Measurements from ENCODE around the gene ATE1. TPM values are rescaled to one million over a fixed set of nuclear protein-coding genes. Genes with fewer than 3 reads are reported as not detected.

ATE1 gene
- total RNA-seq, 1 donor from 2014 or later: 24.2 TPM

GRCh38 chr10:121886181-121886580 is 41.6 kb downstream of the ATE1 start:
- Mint-ChIP-seq H3K4me3 (ENCODE audit: unreplicated experiment) (no peak overlapping the region), H3K27ac (ENCODE audit: unreplicated experiment) (no peak overlapping the region), H3K27me3 (ENCODE audit: low read depth) (no peaks in the 10 kb centered on the region), H3K9me3 (ENCODE audit: low read depth) (no peaks in the 10 kb centered on the region), H3K4me1 (ENCODE audit: low read depth) (peaks cover 4% of the 10 kb centered on the region), H3K36me3 (ENCODE audit: low read depth) (peaks cover 4% of the 10 kb centered on the region)
- no peak for DNase-seq (ENCODE audit: low spot score)
- TF ChIP-seq, protein P1, sequence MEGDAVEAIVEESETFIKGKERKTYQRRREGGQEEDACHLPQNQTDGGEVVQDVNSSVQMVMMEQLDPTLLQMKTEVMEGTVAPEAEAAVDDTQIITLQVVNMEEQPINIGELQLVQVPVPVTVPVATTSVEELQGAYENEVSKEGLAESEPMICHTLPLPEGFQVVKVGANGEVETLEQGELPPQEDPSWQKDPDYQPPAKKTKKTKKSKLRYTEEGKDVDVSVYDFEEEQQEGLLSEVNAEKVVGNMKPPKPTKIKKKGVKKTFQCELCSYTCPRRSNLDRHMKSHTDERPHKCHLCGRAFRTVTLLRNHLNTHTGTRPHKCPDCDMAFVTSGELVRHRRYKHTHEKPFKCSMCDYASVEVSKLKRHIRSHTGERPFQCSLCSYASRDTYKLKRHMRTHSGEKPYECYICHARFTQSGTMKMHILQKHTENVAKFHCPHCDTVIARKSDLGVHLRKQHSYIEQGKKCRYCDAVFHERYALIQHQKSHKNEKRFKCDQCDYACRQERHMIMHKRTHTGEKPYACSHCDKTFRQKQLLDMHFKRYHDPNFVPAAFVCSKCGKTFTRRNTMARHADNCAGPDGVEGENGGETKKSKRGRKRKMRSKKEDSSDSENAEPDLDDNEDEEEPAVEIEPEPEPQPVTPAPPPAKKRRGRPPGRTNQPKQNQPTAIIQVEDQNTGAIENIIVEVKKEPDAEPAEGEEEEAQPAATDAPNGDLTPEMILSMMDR (IDR thresholded peaks at IDR 0.05): no peak

DNA sequence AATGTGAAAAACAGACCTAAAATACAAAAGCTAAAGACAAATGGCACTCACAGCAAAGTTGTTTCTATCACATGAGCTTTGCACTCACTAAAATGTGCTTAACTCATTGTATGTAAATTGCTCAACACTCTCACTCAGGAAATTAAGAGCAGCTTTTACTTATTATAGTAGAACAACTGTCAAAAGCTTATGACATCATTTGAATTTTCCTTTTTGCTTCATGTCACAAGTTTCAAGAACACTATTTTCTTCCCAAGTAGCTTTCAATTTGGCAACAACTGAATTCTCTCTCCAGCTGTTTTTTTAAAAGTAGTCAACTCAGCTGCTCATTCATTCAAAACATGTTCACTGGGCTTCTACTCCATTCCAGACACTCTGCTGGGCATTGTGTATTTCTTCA is 46.9 kb downstream of the ATE1 start:
- H3K4me1 Mint-ChIP-seq (ENCODE audit: low read depth): peaks cover 4% of the 10 kb centered on the region
- peaks cover 6% of the 10 kb centered on the region for H3K36me3 Mint-ChIP-seq (ENCODE audit: low read depth)
- no peak overlapping the region for H3K4me3 Mint-ChIP-seq (ENCODE audit: unreplicated experiment)
- H3K9me3 Mint-ChIP-seq (ENCODE audit: low read depth): no peaks in the 10 kb centered on the region
- H3K27me3 Mint-ChIP-seq (ENCODE audit: low read depth): no peaks in the 10 kb centered on the region
- DNase-seq (ENCODE audit: low spot score): no peak
- no peak overlapping the region for H3K27ac Mint-ChIP-seq (ENCODE audit: unreplicated experiment)
- TF ChIP-seq, protein P1 (IDR thresholded peaks at IDR 0.05): no peak

GRCh38 chr10:121879476-121879875 is 48.4 kb downstream of the ATE1 start:
- no peak for DNase-seq (ENCODE audit: low spot score)
- peaks cover 6% of the 10 kb centered on the region for H3K36me3 Mint-ChIP-seq (ENCODE audit: low read depth)
- no peaks in the 10 kb centered on the region for H3K9me3 Mint-ChIP-seq (ENCODE audit: low read depth)
- H3K27ac Mint-ChIP-seq (ENCODE audit: unreplicated experiment): no peak overlapping the region
- TF ChIP-seq, protein P1 (IDR thresholded peaks at IDR 0.05): no peak
- H3K4me1 Mint-ChIP-seq (ENCODE audit: low read depth): peaks cover 4% of the 10 kb centered on the region
- no peak overlapping the region for H3K4me3 Mint-ChIP-seq (ENCODE audit: unreplicated experiment)
- H3K27me3 Mint-ChIP-seq (ENCODE audit: low read depth): no peaks in the 10 kb centered on the region

GRCh38 chr10:121873236-121873635 is 54.6 kb downstream of the ATE1 start:
- H3K4me3 Mint-ChIP-seq (ENCODE audit: unreplicated experiment): no peak overlapping the region
- TF ChIP-seq, protein P1 (IDR thresholded peaks at IDR 0.05): no peak
- H3K36me3 Mint-ChIP-seq (ENCODE audit: low read depth): peaks cover 10% of the 10 kb centered on the region
- H3K27ac Mint-ChIP-seq (ENCODE audit: unreplicated experiment): no peak overlapping the region
- no peaks in the 10 kb centered on the region for H3K27me3 Mint-ChIP-seq (ENCODE audit: low read depth)
- no peak for DNase-seq (ENCODE audit: low spot score)
- peaks cover 3% of the 10 kb centered on the region for H3K4me1 Mint-ChIP-seq (ENCODE audit: low read depth)
- H3K9me3 Mint-ChIP-seq (ENCODE audit: low read depth): no peaks in the 10 kb centered on the region

GRCh38 chr10:121870413-121870812 is 57.4 kb downstream of the ATE1 start:
- peaks cover 11% of the 10 kb centered on the region for H3K36me3 Mint-ChIP-seq (ENCODE audit: low read depth)
- H3K9me3 Mint-ChIP-seq (ENCODE audit: low read depth): no peaks in the 10 kb centered on the region
- H3K4me1 Mint-ChIP-seq (ENCODE audit: low read depth): peaks cover 3% of the 10 kb centered on the region
- no peak for DNase-seq (ENCODE audit: low spot score)
- no peaks in the 10 kb centered on the region for H3K27me3 Mint-ChIP-seq (ENCODE audit: low read depth)
- TF ChIP-seq, protein P1 (IDR thresholded peaks at IDR 0.05): no peak
- no peak overlapping the region for H3K27ac Mint-ChIP-seq (ENCODE audit: unreplicated experiment)
- no peak overlapping the region for H3K4me3 Mint-ChIP-seq (ENCODE audit: unreplicated experiment)

All from chondrocyte (in vitro differentiated cells).